Measurements from ENCODE around the gene PURB.

PURB gene

DNA sequence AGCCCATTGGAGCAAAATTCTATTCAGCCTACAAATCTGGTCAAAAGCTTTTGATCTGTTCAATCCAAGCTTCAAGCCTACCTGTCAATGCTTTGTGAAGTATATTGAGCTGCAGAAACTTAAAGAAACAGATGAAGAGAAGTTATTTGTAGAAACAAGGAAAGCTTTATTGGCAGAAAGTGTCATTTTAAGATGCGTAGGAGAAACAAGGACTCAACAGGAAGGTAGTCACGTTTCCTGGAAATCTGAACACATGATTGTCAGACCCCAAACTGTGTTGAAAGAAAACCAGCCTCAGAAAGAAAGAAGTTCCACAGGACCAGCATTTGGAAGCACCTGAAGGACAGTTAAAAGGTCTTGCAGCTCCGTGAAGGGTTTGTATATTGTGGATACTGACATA lies 34.8 kb upstream of the PURB start:
- no peaks in the 10 kb centered on the region for H3K36me3 ChIP-seq (ENCODE audit: insufficient read depth, low read length)
- H3K4me2 ChIP-seq (ENCODE audit: low read depth, low read length, poor library complexity, severe bottlenecking), result no peak overlapping the region
- H3K4me1 ChIP-seq (ENCODE audit: insufficient read depth, low read length, poor library complexity, severe bottlenecking), result no peaks in the 10 kb centered on the region
- no peaks in the 10 kb centered on the region for H3K79me2 ChIP-seq (ENCODE audit: insufficient read depth, low read length)
- H3K27me3 ChIP-seq (ENCODE audit: insufficient read depth, low read length, poor library complexity, severe bottlenecking), result no peaks in the 10 kb centered on the region
- no peak overlapping the region for H2AFZ ChIP-seq (ENCODE audit: low read length)
- H3K9me3 ChIP-seq (ENCODE audit: insufficient read depth, low read depth, low read length), result no peaks in the 10 kb centered on the region
- no peak for TF ChIP-seq EZH2phosphoT487 (IDR thresholded peaks at IDR 0.05; ENCODE audit: borderline replicate concordance)
- TF ChIP-seq, protein P1, sequence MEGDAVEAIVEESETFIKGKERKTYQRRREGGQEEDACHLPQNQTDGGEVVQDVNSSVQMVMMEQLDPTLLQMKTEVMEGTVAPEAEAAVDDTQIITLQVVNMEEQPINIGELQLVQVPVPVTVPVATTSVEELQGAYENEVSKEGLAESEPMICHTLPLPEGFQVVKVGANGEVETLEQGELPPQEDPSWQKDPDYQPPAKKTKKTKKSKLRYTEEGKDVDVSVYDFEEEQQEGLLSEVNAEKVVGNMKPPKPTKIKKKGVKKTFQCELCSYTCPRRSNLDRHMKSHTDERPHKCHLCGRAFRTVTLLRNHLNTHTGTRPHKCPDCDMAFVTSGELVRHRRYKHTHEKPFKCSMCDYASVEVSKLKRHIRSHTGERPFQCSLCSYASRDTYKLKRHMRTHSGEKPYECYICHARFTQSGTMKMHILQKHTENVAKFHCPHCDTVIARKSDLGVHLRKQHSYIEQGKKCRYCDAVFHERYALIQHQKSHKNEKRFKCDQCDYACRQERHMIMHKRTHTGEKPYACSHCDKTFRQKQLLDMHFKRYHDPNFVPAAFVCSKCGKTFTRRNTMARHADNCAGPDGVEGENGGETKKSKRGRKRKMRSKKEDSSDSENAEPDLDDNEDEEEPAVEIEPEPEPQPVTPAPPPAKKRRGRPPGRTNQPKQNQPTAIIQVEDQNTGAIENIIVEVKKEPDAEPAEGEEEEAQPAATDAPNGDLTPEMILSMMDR (conservative IDR thresholded peaks at IDR 0.05; ENCODE audit: low read length), result no peak
- no peaks in the 10 kb centered on the region for H3K9me2 ChIP-seq (replicated peaks; ENCODE audit: low read depth, low read length)
- no peak overlapping the region for H3K4me3 ChIP-seq (ENCODE audit: low read length, poor library complexity, severe bottlenecking)
- no peaks in the 10 kb centered on the region for H4K20me1 ChIP-seq (ENCODE audit: insufficient read depth, low read length, poor library complexity, severe bottlenecking)
- no peak overlapping the region for H3K9ac ChIP-seq (ENCODE audit: low read depth, low read length, poor library complexity, severe bottlenecking)
- H3F3A ChIP-seq (ENCODE audit: low read depth), result no peaks in the 10 kb centered on the region

DNA sequence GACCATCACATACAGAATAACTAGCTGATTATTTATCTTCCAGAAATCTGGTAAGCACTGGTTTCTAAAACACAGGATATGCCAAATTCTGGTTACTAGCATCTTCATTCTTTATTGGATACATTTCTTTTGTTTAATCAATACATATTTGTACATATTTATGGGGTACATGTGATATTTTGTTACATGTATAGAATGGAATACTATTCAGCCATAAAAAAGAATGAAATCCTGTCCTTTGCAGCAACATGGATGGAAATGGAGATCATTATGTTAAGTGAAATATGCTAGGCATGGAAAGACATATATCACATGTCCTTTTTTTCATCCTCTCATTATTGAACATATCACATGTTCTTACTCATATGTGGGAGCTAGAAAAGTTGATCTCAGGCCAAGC lies 32.7 kb upstream of the PURB start:
- Histone ChIP-seq H2AFZ (ENCODE audit: low read length) (no peak overlapping the region), H3K4me1 (ENCODE audit: insufficient read depth, low read length, poor library complexity, severe bottlenecking) (no peaks in the 10 kb centered on the region), H3K4me2 (ENCODE audit: low read depth, low read length, poor library complexity, severe bottlenecking) (no peak overlapping the region), H3K9me2 (replicated peaks; ENCODE audit: low read depth, low read length) (no peaks in the 10 kb centered on the region), H4K20me1 (ENCODE audit: insufficient read depth, low read length, poor library complexity, severe bottlenecking) (no peaks in the 10 kb centered on the region), H3K9ac (ENCODE audit: low read depth, low read length, poor library complexity, severe bottlenecking) (no peak overlapping the region), H3F3A (ENCODE audit: low read depth) (no peaks in the 10 kb centered on the region), H3K27me3 (ENCODE audit: insufficient read depth, low read length, poor library complexity, severe bottlenecking) (no peaks in the 10 kb centered on the region), H3K4me3 (ENCODE audit: low read length, poor library complexity, severe bottlenecking) (no peak overlapping the region), H3K36me3 (ENCODE audit: insufficient read depth, low read length) (no peaks in the 10 kb centered on the region), H3K9me3 (ENCODE audit: insufficient read depth, low read depth, low read length) (no peaks in the 10 kb centered on the region), H3K79me2 (ENCODE audit: insufficient read depth, low read length) (no peaks in the 10 kb centered on the region)
- TF ChIP-seq, protein P1 (conservative IDR thresholded peaks at IDR 0.05; ENCODE audit: low read length), result no peak
- no peak for TF ChIP-seq EZH2phosphoT487 (IDR thresholded peaks at IDR 0.05; ENCODE audit: borderline replicate concordance)

DNA sequence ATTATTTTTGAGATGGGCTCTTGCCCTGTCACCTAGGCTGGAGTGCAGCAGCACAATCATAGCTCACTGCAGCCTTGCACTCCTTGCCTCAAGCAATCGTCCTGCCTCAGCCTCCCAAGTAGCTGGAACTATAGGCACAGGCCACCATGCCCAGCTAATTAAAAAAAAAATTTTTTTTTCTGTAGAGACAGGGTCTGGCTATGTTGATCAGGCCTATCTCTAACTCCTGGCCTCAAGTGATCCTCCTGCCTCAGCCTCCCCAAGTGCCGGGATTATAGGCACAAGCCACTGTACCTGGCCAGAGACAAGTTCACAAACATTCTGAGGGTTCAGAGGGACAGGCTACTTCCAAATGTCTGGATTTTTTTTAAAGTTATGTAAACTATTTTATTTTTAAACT lies 32.1 kb upstream of the PURB start:
- Histone ChIP-seq H3K9ac (ENCODE audit: low read depth, low read length, poor library complexity, severe bottlenecking) (no peak overlapping the region), H3K36me3 (ENCODE audit: insufficient read depth, low read length) (no peaks in the 10 kb centered on the region), H2AFZ (ENCODE audit: low read length) (no peak overlapping the region)

More for the DNA sequence above, 32.1 kb upstream of the PURB start:
- Histone ChIP-seq H3K79me2 (ENCODE audit: insufficient read depth, low read length) (no peaks in the 10 kb centered on the region), H3K4me2 (ENCODE audit: low read depth, low read length, poor library complexity, severe bottlenecking) (no peak overlapping the region), H3K4me1 (ENCODE audit: insufficient read depth, low read length, poor library complexity, severe bottlenecking) (no peaks in the 10 kb centered on the region), H3K9me2 (replicated peaks; ENCODE audit: low read depth, low read length) (no peaks in the 10 kb centered on the region), H4K20me1 (ENCODE audit: insufficient read depth, low read length, poor library complexity, severe bottlenecking) (no peaks in the 10 kb centered on the region), H3K27me3 (ENCODE audit: insufficient read depth, low read length, poor library complexity, severe bottlenecking) (no peaks in the 10 kb centered on the region), H3K9me3 (ENCODE audit: insufficient read depth, low read depth, low read length) (no peaks in the 10 kb centered on the region), H3K4me3 (ENCODE audit: low read length, poor library complexity, severe bottlenecking) (no peak overlapping the region), H3F3A (ENCODE audit: low read depth) (no peaks in the 10 kb centered on the region)
- TF ChIP-seq, protein P1 (conservative IDR thresholded peaks at IDR 0.05; ENCODE audit: low read length), result no peak
- no peak for TF ChIP-seq EZH2phosphoT487 (IDR thresholded peaks at IDR 0.05; ENCODE audit: borderline replicate concordance)
